BJ (cell line): Measurements from ENCODE around the gene PTPRK. TPM values are rescaled to one million over a fixed set of nuclear protein-coding genes. Genes with fewer than 3 reads are reported as not detected.

Experiments used
- CTCF ChIA-PET: fragments of 350-600 bp; formaldehyde crosslinking; extraction: SDS; loops from one replicate; lab custom pipeline; 2021; ENCODE audit warnings: antibody characterized with exemption, inconsistent platforms; lab: Yijun Ruan, JAX
- POLR2A ChIA-PET: fragments of 300-600 bp; sonication (Branson Sonifier 250); formaldehyde crosslinking; extraction: SDS; loops from one replicate; lab custom pipeline; 2021; ENCODE audit warnings: antibody characterized with exemption; lab: Charles Lee
- DNase-seq: peaks from one replicate; pipeline ENCODE4 v3.0.0-alpha.2; 2011; ENCODE audit warnings: low read depth
- H3K27me3 ChIP-seq: 2 replicates; pipeline ENCODE4 v1.6.0; 2011; ENCODE audit warnings: low read length; ENCODE audit not compliant: control insufficient read depth, insufficient read depth
- H3K36me3 ChIP-seq: 2 replicates; pipeline ENCODE4 v1.5.1; 2011; ENCODE audit warnings: low read length; ENCODE audit not compliant: control insufficient read depth, insufficient read depth
- H3K4me3 ChIP-seq: 2 replicates; pipeline ENCODE4 v1.5.1; 2011; ENCODE audit warnings: low read depth, mild to moderate bottlenecking, control low read depth, low read length
- polyA plus RNA-seq: library from polyadenylated mRNA; depleted of rRNA; stranded (reverse); fragments of >200 nt; gene quantifications from 2 replicates; pipeline ENCODE4 v1.2.3, GENCODE V29; 2011
- TF ChIP-seq, protein P1 (sequence below): IDR thresholded peaks from 2 replicates; pipeline ENCODE4 v1.5.1; 2011; ENCODE audit warnings: low read depth, mild to moderate bottlenecking, control low read depth, inconsistent platforms, low read length, moderate library complexity; ENCODE audit not compliant: insufficient read depth

The PTPRK gene
- polyA plus RNA-seq, 1 experiment: 18.5 TPM

DNA sequence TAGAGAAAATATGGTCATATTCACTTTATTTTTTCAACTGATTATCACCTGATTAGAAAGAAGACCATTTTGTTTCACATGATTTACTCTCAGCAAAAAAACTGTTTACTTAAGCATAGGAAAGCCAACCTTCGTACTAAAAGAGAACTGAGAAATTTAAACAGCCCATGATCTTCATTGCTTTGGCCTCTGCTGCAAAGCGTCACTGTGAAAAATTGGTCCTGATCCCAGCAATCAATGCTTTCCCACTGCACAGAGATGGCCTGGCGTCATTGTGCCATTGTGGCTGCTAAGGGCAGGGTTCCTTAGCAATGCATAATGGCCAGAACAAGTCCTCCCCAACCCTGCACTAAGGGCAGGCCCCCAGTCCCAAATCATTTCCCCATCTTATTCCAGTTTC, 599.6 kb downstream of the PTPRK start:
- TF ChIP-seq, protein P1, sequence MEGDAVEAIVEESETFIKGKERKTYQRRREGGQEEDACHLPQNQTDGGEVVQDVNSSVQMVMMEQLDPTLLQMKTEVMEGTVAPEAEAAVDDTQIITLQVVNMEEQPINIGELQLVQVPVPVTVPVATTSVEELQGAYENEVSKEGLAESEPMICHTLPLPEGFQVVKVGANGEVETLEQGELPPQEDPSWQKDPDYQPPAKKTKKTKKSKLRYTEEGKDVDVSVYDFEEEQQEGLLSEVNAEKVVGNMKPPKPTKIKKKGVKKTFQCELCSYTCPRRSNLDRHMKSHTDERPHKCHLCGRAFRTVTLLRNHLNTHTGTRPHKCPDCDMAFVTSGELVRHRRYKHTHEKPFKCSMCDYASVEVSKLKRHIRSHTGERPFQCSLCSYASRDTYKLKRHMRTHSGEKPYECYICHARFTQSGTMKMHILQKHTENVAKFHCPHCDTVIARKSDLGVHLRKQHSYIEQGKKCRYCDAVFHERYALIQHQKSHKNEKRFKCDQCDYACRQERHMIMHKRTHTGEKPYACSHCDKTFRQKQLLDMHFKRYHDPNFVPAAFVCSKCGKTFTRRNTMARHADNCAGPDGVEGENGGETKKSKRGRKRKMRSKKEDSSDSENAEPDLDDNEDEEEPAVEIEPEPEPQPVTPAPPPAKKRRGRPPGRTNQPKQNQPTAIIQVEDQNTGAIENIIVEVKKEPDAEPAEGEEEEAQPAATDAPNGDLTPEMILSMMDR: no peak
- H3K27me3 ChIP-seq: no peaks in the 10 kb centered on the region
- CTCF ChIA-PET: no interaction called here
- H3K4me3 ChIP-seq: no peak overlapping the region
- DNase-seq: no peak
- POLR2A ChIA-PET: no interaction called here
- no peaks in the 10 kb centered on the region for H3K36me3 ChIP-seq
